Activated CD4-positive, alpha-beta T cell treated with anti-CD3 and anti-CD28 coated beads, Interleukin-2, Interleukin-4, amounts not matched to agents 100 ng/mL and 50 ng/mL, durations not matched to agents 16 hours and 8 hours (primary cell): ENCODE results near the gene COL4A6.
A peak's percentile ranks its signal among the peaks of the same experiment; 100 is the strongest.

Source experiments
- DNase-seq: peaks from one replicate; pipeline ENCODE4 v3.0.0-alpha.2; 2020; ENCODE audit warnings: low spot score

The COL4A6 gene

GRCh38 chrX:108156934-108157466, 281.2 kb downstream of the COL4A6 start:
- no peak for DNase-seq

GRCh38 chrX:108156082-108156481, 282.1 kb downstream of the COL4A6 start:
- no peak for DNase-seq

DNA sequence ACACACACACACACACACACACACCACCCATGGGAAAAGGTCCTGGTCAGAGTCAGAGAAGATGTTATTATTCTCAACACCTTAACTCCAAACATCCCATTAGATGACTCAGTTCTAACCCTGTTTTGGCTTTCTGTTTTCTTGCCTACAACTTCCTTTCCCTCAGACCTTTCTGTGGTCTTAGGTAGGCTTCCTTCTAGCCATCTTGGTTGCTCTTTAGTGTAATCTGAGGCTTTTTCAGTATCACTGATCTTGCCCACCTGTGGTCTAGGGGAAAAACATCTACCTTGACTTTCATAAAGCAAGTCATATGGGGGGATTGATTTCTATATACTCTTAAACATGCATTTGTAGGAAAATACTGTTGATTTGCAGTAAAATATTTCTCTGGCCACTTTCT, 289.7 kb downstream of the COL4A6 start:
- peak; percentile 41 for DNase-seq

- DNase-seq, result peak; percentile 6
These were observed 299.2 kb downstream of the COL4A6 start for GRCh38 chrX:108138814-108139702.

DNA sequence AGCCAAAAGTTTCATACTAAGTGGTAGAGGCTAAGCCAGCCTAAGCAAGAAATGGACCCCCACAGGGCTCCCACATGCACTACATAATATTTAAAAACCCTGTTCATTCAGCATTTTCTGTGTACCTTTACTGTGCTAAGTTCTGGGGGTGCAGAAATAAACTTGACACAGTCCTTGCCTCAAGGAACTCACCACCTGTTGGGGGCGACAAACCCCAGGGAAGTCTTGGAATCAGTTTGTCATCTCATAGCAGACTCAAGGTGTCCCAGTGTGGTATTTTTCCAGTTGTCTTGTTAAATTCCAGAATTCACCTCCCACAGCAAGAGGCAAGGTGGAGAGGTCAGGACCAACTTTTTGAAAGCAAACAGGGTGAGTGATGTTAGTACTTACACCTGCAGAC, 303.5 kb downstream of the COL4A6 start:
- no peak for DNase-seq

DNA sequence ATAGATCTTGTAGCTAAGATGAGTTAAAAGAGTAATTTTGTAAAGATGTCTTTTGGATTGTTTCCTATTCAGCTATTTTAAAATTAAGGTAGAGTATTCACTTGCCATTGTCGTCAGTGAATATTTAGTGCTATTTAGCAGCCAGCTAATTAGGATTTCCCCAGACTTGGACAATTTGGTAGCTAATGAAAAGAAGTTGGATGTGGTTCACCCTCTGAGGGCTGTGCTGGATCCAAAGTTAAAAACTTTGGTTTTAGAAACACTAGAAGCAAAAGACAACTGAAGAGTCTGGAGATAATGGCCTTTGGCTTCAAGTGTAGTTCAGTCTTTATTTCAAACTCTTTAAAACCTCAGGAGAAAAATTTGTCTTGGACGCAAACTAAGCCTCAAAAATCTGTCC, 305.3 kb downstream of the COL4A6 start:
- no peak for DNase-seq

- no peak for DNase-seq
These were observed 306.2 kb downstream of the COL4A6 start for GRCh38 chrX:108132034-108132433.

- DNase-seq, result no peak
These were observed 306.8 kb downstream of the COL4A6 start for GRCh38 chrX:108131471-108131870.

- no peak for DNase-seq
These were observed 307.3 kb downstream of the COL4A6 start for GRCh38 chrX:108130889-108131288.

DNA sequence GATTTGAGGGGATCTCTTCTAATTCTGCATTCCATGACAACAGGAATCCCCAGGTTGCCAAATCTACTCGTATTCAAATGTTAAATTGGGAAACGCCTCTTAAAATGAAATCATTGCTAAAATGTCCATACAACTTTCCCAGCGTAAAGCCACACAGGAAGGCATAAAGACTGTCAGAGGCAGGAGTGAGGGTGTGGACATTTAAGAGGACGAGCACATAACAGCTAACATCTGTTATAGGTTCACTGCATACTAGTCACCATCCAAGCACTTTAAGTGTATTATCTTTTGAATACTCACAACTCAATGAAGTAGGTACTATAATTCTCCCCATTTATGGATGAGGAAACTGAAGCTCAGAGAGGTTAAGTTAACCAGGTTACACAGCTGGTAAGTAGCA, 311.1 kb downstream of the COL4A6 start:
- no peak for DNase-seq

- DNase-seq, result no peak
These were observed 311.6 kb downstream of the COL4A6 start for GRCh38 chrX:108126661-108127060.

DNA sequence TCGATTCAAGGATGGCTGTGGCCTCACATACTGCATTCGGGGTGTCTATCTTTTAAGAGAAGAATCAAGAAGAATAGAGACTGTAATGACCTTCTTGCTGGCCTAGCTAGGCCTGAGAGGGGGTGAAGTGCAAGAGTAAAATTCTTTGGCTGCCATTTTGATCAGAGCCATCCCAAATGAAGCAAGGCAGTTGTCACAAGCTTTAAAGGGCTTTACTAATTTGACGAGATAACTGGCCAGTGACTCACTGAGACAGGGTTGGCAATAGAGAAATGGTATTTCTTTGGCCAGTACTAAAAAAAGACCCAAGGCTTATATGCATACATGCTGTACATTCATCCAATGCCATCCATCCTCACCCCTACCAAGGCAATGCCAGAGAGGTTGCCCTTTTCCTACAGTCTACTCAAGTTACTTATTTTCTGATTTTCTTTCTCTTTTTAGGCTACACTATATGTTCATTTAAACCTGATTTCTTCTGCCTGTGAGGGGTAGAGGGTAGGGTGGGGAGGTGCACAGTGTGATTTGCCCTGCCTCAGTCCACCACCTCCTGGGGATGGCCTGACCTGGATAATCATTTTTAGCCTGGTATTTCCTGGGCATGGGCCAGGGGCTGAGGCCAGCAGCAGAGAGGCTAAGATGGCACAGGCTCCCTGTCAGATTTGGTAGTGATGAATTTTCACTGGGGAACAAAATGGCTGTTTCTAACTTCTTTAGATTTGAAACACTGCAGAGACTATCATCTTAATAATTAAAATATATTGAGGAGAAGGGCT, 314.4 kb downstream of the COL4A6 start:
- DNase-seq, result no peak

GRCh38 chrX:108122748-108123147, 315.5 kb downstream of the COL4A6 start:
- DNase-seq, result no peak

DNA sequence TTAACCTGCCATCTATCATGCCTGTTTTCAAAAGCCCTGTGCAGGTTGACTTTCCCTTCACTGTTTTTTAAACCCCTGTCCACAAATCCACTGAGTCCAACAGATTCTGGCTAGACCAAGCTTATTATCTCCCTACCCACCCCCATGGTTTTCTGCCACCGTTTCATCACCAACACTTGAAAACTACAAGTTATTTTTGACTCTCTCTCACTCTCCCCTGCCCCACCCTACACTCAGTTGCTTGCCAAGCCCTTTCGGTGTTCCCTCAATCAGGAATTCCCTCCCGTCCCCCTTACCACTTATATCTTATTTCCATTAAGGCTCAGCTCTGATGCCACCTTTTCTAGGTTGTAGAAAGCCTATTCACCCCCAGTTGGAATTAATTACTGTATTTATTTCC, 316.9 kb downstream of the COL4A6 start:
- no peak for DNase-seq

GRCh38 chrX:108117988-108118387, 320.2 kb downstream of the COL4A6 start:
- DNase-seq, result no peak

GRCh38 chrX:108114541-108114940, 323.7 kb downstream of the COL4A6 start:
- DNase-seq, result no peak
